Measurements from ENCODE around the gene KCNH5.

DNA sequence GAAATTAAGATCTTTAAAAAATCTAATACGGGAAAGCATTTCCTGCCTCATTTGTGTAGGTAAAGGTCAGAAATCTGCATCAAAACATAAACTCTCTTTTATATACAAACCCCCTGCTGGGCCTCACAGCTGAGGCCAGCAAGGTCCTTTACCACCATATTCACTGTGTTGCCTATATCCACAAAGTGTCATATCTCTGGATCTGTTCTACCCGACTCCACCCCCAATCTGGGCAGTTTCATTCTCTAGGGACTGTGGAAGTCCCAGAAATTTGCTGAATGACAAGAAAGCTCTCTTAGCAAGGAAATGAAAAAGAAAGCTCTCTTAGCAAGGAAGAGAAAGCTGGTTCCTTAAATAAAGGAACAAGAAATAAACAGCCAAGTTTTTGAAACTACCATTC, 301.7 kb downstream of the KCNH5 start:
- TF ChIP-seq, protein P1, sequence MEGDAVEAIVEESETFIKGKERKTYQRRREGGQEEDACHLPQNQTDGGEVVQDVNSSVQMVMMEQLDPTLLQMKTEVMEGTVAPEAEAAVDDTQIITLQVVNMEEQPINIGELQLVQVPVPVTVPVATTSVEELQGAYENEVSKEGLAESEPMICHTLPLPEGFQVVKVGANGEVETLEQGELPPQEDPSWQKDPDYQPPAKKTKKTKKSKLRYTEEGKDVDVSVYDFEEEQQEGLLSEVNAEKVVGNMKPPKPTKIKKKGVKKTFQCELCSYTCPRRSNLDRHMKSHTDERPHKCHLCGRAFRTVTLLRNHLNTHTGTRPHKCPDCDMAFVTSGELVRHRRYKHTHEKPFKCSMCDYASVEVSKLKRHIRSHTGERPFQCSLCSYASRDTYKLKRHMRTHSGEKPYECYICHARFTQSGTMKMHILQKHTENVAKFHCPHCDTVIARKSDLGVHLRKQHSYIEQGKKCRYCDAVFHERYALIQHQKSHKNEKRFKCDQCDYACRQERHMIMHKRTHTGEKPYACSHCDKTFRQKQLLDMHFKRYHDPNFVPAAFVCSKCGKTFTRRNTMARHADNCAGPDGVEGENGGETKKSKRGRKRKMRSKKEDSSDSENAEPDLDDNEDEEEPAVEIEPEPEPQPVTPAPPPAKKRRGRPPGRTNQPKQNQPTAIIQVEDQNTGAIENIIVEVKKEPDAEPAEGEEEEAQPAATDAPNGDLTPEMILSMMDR (IDR thresholded peaks at IDR 0.05 in 4 of 5, conservative IDR thresholded peaks at IDR 0.05 in 1 of 5): no peak
- TF ChIP-seq POLR2A (IDR thresholded peaks at IDR 0.05): no peak

Data from gastrocnemius medialis (tissue), 4 donors.